DND-41 (cell line): ENCODE results near the gene MAPRE2.

Source experiments
- CTCF ChIP-seq: IDR thresholded peaks from 2 replicates; pipeline ENCODE4 v1.5.1; 2012; ENCODE audit warnings: borderline replicate concordance, low read length, moderate library complexity, mild to moderate bottlenecking; ENCODE audit not compliant: poor library complexity, severe bottlenecking; ENCODE audit errors: extremely low read depth
- EZH2 ChIP-seq: IDR thresholded peaks from 3 replicates; pipeline ENCODE4 v1.6.1; 2012; ENCODE audit warnings: borderline replicate concordance, low read depth, mild to moderate bottlenecking, moderate library complexity, low read length, inconsistent platforms; ENCODE audit not compliant: severe bottlenecking

- no peak for TF ChIP-seq EZH2
- TF ChIP-seq CTCF = no peak
These were observed 18.7 kb upstream of the MAPRE2 start for GRCh38 chr18:35022426-35023001.
